NCI-H1694 treated with DMSO at 0.1 percent for 48 hours (cell line): ENCODE results near the gene TTBK2.
"Not testable (repeated sequence)": the region's sequence is repeated elsewhere in the genome, so short reads cannot be mapped to it uniquely, and the experiment has no call there.

Source experiments
- DNase-seq: peaks from one replicate; lab custom pipeline; 2025; lab: John Stamatoyannopoulos, UW

Gene TTBK2

DNA sequence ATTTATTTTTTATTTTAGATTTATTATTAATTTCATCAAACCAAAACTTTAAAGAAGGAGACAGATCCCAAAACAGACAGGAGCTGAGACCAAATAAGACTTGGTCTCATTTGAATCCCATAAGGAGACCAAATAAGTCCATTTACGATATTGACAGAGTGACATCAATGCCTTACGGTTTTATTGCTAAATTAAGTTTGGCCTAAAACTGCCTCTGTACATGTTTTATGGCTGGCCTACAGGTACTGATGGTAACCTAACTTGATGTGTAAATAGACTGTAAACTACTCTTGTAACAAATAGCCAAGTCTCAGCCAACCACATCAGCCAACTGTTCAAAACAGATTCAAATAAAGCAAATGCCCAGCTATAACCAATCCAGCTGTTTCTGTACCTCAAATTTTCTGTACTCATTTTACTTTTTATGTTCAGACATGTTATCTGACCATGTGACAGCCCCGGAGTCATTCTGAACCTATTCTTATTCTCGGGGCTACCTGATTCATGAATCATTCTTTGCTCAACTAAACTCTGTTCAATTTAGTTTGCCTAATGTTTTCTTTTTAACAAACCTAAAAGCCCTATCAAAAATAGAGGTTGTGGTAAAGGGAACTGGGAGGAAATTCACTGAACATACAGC is 94.2 kb downstream of the TTBK2 start:
- DNase-seq, result no peak

DNA sequence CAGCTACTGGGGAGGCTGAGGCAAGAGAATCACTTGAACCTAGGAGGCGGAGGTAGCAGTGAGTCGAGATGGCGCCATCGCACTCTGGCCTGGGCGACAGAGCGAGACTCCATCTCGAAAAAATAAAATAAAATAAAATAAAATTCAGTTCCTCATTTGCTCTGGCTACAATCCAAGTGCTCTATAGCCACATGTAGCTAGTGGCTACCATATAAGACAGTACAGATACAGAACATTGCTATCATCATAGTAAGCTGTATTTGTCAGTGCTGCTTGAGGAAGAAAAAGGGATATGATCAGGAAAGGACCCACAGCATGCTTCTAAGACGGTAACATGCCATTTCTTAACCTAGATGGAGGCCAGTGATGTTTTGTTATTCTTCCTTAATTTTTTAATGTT is 95.0 kb downstream of the TTBK2 start:
- no peak for DNase-seq

- no peak for DNase-seq
Observed at GRCh38 chr15:42820811-42821210, 99.8 kb downstream of the TTBK2 start.

- DNase-seq, result no peak
Observed at GRCh38 chr15:42819786-42820185, 100.8 kb downstream of the TTBK2 start.

DNA sequence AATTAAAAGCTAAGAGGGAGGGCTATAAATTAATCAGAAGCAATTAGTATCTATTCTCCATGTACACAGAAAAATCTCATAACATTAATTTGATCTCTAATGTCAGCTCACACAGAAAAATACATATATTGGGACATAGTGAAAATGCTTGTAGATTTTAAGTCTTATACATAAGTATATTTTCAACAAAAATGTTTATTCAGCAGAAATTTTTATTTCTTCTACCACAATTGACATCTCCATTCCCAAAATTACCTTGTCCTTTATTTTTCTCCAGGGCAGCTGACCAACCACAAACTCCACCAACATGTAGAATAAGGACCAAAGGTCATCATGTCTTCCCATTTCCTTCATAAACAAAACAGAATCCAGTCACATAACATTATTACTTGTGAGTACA is 109.1 kb downstream of the TTBK2 start:
- DNase-seq, result no peak

DNA sequence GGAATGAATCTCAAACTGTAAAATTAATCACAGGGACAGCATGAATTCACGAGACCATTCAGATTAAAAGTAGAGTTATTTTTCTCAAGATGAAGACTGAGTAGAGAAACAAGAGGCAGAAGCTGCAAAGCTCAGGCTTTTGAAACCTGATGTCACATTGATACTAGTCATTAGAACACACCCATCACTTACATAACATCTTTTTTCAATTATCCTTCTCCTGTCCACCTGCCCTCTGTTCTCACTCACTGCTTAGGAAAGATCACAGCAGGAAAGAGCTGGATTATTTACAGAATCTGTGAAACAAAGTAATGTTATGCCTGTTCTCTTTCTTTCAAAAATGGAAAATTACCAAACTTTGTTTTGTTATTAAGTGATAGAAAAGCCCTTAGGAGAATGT is 111.7 kb downstream of the TTBK2 start:
- no peak for DNase-seq

DNA sequence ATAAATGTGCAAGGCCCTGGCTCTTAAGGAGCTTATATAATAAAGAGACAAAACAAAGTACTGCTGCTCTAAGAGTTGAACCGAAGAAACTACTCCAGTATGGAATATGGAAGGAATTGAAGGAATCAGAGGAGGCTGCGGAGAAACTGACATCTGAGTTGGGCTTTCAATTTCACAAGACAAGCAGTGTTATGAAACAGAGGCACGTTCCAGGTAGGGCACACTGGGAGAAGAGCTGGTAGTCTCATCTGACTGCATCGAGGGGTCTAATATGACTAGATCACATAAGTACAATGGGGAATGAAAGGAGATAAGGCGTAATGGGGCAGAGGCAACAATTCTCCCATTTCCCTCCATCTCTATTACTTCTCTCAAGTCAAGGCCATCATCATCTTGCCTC is 115.3 kb downstream of the TTBK2 start:
- DNase-seq, result no peak

GRCh38 chr15:42804739-42805138 is 115.8 kb downstream of the TTBK2 start:
- no peak for DNase-seq

- DNase-seq, result no peak
Observed at GRCh38 chr15:42803436-42803835, 117.1 kb downstream of the TTBK2 start.

GRCh38 chr15:42802168-42802567 is 118.4 kb downstream of the TTBK2 start:
- no peak for DNase-seq

DNA sequence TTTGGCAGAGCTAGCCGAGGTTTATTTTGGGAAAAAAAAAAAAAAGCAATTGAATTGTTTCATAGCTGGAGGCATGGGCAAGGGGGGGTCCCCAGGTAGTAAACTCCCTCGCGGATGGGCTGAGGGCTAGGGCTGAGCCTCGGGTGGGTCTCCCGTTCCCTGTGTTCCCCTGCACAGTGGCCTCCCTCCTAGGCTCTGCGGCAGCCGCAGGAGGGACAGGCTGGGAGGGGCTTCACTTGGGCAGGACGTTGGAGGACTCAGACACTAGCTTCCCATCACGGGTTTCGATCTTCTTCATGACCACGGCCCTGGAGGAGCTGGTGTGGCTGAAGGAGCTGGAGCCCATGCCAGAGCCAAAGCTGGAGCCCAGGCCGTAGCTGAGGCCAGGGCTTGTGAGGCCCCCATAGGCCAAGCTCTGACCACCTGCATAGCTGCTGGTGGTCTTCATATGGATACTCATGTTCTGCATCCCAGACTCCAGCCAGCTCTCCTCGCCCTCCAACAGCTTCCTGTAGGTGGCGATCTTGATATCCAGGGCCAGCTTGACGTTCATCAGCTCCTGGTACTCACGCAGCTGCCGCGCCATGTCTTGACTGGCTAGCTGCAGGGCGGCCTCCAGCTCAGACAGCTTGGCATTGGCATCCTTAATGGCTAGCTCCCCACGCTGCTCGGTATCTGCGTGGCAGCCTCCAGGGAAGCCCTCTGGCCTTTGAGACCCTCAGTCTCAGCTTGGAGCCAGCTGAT is 119.7 kb downstream of the TTBK2 start:
- DNase-seq, result no peak

DNA sequence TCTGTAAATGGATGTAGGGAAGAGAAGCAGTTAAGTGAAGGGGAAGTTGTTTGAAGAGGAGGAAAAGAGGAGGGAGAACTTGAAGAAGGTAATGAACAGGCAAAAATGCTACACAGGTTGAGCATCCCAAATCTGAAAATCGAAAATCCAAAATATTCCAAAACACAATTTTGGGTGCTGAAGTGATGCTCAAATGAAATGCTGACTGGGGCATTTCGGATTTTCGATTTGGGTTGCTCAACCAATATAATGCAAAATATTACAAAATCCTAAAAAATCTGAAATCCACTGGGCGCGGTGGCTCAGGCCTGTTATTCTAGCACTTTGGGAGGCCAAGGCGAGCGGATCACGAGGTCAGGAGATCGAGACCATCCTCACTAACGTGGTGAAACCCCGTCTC is 121.8 kb downstream of the TTBK2 start:
- DNase-seq, result no peak

DNA sequence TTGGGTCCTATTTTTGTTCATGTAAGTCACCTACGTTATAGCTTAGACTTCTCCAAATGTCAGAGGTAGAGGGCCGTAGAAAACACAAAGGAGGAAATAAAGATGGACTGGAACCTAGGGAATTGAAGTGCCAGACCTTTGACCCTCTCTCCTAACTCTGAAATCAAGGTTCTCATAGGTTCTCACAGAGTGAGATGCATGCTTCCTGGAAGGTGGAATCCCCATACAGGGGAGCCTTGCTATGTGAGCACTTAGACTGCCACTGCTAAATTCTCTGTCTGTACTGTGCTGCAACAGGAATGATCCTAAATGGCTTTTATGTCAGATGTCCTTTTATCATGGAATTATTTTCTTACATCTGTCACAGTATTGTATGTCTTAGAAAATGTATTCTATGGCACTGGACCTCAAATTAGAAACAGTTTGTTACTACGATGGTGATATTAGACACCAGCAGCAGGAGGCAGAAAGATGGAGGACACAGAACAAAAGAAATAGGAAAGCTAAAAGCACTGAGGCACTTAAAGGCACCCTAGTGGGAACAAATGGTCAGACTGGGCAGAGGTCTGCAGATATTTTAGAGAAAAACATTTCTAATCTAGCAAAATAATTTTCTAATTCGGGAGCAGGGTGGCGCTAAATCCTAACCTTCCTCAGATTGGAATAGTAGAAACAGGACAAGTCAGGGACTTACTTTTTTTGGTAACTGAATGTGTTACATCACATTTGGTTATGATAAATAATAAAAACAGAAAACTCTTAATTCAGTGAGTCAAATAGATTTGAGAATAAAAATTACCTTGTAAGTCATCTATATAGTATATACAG is 123.4 kb downstream of the TTBK2 start:
- DNase-seq, result no peak

GRCh38 chr15:42788725-42789124 is 131.9 kb downstream of the TTBK2 start:
- no peak for DNase-seq

DNA sequence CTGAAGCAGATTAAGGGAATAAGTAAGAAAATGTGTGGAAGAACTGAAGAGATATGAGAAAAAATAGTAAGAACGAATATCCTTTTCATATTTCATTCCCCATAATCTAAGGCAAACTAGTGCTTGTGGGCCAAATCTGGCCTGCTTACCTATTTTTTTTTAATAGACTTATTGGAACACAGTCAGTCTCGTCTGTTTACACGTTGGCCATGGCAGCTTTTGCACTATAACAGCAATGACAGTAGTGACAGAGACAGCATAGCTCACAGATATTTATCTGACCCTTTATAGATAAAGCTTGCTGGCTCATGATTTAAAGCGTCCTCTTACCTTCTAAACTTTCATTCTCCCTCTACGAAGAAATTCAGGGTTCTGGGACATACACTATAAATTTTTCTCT is 133.6 kb downstream of the TTBK2 start:
- no peak for DNase-seq

DNA sequence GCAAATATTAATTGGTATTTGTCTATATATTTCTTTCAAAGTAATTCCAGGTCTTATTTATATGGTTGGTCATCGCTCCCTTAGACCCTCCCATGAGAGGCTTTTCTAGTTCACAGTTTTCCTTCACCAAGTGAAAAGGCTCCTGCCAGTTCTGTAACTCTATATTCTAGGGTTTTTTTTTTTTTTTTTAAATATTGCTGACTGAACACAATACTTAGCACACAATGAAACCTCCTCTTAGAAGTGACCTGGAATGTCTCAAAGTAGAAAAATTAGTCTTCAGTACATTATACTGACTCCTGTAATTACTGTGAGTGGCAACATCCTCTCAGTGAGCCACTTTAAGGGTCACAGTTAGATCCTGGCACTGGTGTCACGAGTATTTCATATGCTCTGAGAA is 135.0 kb downstream of the TTBK2 start:
- no peak for DNase-seq

DNA sequence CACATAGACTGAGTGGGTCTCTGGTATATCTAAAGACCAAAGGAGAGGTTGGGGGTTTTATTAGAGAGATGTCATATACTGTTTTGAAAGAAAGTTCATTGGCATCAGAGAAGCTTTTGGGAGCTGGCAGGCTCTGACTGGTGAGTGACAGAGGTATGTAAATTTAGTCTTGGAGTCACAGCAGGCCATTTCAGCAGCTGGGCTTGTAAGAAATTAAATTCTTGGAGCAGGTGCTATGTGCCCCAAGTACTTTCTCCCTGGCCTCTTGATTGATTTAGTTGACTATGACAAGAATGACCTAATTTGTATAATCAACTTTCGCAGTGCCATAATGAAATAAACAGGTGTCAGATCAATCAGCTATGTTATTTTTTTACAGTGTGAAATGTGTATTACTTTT is 135.9 kb downstream of the TTBK2 start:
- no peak for DNase-seq

GRCh38 chr15:42782716-42783115 is 137.9 kb downstream of the TTBK2 start:
- DNase-seq, result no peak

DNA sequence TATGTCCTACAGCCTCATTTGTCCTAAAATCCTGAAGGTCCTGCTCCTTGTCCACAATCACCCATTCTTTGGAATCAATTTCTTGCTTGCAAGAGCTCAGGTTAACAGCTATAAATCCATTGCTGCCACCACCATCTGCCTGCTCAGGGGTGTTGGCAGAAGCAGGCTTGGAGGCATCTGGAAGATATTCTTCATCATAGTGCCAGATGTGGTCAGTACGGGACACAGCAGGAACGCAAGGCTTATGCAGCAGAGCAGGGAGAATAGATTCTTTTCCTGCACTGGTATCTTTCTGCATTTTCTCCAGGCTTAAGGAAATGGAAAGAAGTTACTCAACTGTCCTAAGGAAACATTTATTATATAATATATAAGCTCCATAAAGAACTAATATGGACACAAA is 145.2 kb downstream of the TTBK2 start:
- DNase-seq, result no peak

DNA sequence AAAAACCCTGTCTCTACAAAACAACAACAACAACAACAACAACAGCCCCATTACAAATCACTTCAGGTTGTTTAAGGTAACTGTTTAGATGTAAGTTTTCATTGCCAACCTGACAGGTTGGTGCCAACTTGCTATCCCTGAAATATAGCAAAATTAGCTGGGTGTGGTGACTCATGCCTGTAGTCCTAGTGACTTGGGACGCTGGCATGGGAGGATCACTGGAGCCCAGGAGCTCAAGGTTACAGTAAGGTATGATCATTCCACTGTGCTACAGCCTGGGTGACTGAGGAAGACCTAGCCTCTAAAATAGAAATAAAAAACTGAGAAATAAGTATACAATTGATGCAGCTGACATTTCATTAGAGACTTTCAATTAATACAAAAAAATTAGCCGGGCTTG is 147.7 kb downstream of the TTBK2 start:
- no peak for DNase-seq

- DNase-seq, result no peak
Observed at GRCh38 chr15:42772144-42772543, 148.4 kb downstream of the TTBK2 start.

DNA sequence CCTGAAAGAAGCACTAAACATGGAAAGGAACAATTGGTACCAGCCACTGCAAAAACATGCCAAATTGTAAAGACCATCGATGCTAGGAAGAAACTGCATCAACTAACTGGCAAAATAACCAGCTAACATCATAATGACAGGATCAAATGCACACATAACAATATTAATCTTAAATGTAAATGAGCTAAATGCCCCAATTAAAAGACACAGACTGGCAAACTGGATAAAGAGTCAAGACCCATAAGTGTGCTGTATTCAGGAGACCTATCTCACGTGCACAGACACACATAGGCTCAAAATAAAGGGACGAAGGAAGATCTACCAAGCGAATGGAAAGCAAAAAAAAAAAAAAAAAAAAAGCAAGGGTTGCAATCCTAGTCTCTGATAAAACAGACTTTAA is 154.5 kb downstream of the TTBK2 start:
- not testable (repeated sequence) for DNase-seq

DNA sequence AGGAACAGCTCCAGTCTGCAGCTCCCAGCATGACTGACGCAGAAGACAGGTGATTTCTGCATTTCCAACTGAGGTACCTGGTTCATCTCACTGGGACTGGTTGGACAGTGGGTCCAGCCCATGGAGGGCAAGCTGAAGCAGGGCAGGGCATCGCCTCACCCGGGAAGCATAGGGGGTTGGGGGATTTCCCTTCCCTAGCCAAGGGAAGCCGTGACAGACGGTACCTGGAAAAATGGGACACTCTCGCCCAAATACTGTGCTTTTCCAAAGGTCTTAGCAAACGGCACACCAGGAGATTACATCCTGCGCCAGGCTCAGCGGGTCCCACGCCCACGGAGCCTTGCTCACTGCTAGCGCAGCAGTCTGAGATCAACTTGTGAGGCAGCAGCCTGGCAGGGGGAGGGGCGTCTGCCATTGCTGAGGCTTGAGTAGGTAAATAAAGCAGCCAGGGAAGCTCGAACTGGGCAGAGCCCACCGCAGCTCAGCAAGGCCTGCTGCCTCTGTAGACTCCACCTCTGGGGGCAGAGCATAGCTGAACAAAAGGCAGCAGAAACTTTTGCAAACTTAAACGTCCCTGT is 156.3 kb downstream of the TTBK2 start:
- DNase-seq, result not testable (repeated sequence)
